CD4-positive, alpha-beta T cell treated with Interleukin-12 subunit alpha and Interleukin-12 subunit beta, for 1 hour (primary cell): ENCODE data around the gene KRTAP10-4.
"Not testable (repeated sequence)": the region's sequence is repeated elsewhere in the genome, so short reads cannot be mapped to it uniquely, and the experiment has no call there.

Experiments
- DNase-seq: peaks from one replicate; pipeline ENCODE4 v3.0.0-alpha.2; 2020

KRTAP10-4 gene

DNA sequence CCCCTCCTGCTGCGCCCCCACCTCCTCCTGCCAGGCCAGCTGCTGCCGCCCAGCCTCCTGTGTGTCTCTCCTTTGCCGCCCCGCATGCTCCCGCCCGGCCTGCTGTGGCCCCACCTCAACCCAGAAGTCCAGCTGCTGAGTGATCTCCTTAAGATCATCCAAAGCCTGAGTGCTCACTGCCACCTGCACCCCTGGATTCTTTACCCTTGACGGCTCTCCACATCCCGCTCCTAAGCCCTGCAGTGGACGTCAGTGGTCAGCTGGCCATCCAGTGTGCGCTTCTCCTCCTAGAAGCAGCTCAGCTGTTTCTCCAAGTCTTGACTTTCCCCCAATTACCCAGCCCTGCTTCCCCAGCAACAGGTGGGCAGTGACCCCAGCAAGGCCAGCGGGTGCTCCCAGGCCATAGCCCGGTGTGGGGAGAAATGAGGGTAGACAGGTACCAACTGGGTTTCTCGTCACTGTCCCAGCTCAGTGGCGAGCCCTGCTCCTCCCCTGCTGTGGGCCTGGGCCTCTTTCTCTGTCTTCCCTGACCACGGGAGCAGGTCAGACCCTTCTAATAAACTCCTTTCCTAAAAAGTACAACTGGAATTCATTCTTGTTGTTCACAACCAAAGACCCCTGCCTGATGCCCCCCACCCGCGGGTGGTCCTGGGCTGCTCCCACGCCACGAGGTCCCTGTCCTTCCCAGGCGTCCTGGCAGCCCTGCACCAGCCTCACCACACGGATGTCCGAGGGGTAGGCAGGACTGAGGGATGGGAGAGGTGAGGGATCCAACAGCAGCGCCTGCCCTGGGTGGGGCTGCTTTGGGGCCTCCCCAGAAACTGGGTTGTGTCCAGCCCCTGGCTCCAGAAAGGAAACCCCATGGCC is 28.3 kb downstream of the KRTAP10-4 start:
- DNase-seq: no peak

DNA sequence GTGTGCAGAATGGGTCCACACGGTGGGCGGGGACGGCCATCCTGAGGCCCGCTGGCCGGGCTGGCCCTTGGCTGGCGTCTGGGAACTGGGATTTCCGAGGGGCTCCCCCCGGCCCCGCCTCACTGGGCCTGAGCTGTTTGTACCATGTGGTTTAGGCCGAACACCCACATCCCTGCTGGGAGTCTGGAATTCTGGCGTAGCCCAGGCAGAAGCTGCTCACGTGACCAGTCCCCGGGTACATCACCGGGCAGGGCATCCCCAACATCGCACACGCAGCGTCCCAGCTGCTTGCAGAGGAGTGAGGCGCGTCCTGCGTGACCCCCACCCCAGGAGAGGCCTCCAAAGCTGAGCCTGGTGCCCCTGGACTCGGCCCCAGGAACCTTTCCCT is 28.9 kb downstream of the KRTAP10-4 start:
- DNase-seq: no peak

DNA sequence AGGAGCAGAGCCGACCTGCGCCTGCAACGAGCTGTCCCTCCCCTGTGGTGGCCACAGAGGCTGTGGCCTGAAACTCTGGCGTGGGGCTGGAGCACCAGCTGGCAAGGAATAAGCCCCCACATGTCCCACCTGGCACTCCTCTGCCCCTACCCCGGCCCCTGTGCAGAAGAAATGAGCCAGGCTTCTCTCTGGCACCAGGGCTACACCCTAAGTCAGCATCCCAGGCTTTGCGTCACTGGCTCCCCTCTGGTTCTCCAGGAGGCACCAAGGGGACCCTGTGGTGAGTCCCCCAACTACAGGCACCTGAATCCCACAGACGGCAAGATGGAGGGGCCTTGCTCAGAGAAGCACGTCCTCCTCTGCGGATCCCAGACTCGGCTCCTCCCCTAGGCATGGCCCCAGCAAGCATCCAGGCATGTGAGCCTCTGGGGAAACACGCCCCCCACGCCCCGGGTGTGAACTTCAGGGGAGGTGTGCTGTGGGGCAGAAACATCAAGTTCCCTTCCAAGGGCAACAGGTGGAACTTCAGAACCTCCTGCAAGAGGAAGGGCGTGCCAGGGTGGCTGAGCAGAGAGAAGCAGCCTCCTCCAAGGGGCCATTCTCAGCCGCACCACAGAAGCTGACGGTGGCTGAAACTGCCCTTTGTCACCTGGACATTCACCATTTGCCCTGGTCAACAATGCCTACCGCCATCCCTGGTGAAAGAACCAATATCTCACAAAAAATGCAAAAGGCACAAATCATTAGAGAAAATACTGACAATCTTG is 29.8 kb downstream of the KRTAP10-4 start:
- DNase-seq: no peak

DNA sequence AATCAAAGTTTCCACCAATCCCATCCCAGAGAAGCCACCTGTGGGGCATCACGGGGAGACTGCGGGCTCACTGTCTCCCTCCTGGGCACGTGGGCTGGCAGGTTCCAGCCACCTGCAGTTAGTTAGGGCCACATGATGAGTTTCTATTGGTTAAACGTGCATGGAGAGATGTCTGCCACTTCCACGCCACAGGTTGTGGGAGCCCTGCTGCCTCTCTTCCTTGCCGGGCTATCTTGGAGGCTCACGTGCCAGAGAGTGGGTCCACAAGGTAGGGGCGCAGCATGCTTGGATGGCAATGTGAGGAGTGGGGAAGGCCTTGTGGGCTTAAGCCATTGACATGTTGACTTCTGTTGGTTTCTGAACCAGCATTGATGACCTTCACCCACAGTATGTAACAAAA is 30.4 kb downstream of the KRTAP10-4 start:
- no peak for DNase-seq

DNA sequence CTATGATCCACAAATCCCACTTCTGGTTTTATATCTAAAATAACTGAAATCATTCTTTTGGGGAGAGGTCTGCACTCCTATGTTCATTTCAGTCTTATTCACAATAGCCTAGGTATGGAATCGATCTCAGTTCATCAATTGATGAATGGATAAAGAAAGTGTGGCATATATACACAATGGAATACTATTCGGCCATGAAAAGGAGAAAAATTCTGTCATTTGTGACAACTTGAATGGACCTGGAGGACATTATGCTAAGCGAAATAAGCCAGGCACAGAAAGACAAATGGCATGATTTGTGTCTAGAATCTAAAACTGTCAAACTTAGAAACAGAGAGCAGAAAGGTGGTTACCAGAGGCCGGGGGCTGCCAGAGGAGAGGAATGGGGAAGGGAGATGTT is 33.0 kb downstream of the KRTAP10-4 start:
- DNase-seq: no peak

DNA sequence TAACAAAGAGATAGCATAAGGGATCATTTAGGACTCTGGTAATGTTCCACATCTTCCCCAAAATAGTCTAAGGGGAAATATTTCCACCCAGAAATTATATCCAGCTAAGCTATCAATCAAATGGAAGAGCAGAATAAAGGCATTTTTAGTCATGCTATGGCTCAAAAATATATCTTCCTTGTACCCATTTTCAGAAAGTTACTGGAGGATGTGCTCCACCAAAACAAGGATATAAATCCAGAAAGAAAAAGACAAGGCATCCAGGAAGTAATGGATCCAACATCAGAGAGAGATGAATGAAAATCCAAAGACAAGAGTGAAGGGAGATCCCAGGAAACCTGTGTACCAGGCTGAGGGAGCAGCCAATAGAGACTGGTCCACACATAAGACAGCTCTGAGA is 35.7 kb downstream of the KRTAP10-4 start:
- DNase-seq: no peak

DNA sequence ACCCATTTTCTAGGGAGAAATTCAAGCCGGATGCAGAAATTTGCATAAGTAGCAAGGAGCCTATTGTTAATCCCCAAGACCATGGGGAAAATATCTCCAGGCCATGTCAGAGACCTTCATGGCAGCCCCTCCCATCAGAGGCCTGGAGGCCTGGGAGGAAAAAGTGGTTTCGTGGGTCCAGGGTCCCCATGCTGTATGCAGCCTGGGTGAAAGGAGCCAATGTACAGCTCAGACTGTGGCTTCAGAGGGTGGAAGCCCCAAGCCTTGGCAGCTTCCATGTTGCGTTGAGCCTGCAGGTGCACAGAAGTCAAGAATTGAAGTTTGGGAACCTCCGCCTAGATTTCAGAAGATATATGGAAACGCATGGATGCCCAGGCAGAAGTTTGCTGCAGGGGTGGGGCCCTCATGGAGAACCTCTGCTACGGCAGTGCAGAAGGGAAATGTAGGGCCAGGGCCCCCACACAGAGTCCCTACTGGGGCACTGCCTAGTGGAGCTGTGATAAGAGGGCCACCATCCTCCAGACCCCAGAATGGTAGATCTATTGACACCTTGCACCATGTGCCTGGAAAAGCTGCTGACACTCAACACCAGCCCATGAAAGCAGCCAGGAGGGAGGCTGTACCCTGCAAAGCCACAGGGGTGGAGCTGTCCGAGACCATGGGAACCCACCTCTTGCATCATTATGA is 36.8 kb downstream of the KRTAP10-4 start:
- not testable (repeated sequence) for DNase-seq

DNA sequence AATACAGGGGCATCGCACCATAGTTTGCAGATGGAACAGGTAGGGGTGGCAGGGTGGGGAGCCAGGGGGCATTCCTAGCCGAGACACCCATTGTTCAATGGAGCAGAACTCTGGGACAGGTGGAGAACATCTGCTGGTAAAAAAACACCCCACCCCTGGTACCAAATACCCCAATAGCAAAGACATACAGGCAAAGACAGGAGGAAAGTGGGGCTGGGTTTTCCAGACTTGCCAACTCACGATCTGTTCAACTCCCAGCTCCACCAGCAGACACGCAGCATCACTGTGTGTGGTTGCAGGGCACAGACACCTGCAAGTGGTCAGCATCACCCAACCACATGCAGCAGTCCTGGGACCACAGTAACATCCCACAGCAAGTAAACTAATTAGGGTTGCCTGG is 38.0 kb downstream of the KRTAP10-4 start:
- DNase-seq: no peak

DNA sequence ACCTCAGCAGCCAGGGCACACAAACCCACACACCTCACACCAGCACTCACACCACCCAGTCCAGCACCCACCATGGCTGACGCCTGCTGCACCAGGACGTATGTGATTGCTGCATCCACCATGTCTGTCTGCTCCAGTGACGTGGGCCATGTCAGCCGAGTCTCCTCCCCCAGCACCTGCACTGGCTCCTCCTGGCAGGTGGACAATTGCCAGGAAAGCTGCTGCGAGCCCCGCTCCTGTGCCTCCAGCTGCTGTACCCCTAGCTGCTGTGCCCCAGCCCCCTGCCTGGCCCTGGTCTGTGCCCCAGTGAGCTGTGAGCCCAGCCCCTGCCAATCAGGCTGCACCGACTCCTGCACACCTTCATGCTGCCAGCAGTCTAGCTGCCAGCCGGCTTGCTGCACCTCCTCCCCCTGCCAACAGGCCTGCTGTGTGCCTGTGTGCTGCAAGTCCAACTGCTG is 38.5 kb downstream of the KRTAP10-4 start, which contains the start of gene KRTAP10-8:
TSS of gene KRTAP10-8 (plus strand) at position 51 of the 458 bp plus-strand sequence. CDS start at position 73, 22 bp downstream.
- DNase-seq: no peak

DNA sequence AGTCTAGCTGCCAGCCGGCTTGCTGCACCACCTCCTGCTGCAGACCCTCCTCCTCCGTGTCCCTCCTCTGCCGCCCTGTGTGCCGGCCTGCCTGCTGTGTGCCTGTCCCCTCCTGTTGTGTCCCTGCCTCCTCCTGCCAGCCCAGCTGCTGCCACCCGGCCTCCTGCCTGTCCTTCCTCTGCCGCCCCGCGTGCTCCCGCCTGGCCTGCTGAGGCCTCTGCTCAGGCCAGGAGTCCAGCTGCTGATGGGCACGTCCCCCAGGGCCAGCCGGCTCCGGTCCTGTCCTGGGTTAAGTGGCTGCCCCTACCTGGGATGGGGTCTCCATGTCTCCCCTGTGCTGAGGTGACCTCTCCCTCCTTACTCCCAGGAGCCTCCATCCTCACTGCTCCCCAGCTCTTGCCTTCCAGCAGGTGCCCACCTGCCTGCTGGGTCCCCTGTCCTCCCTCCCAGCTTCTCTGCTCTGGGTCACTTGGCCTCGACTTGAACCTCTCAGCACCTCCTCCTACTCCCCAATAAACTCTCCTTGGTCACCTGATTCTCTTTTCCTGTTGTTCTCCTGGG is 39.2 kb downstream of the KRTAP10-4 start:
- no peak for DNase-seq

DNA sequence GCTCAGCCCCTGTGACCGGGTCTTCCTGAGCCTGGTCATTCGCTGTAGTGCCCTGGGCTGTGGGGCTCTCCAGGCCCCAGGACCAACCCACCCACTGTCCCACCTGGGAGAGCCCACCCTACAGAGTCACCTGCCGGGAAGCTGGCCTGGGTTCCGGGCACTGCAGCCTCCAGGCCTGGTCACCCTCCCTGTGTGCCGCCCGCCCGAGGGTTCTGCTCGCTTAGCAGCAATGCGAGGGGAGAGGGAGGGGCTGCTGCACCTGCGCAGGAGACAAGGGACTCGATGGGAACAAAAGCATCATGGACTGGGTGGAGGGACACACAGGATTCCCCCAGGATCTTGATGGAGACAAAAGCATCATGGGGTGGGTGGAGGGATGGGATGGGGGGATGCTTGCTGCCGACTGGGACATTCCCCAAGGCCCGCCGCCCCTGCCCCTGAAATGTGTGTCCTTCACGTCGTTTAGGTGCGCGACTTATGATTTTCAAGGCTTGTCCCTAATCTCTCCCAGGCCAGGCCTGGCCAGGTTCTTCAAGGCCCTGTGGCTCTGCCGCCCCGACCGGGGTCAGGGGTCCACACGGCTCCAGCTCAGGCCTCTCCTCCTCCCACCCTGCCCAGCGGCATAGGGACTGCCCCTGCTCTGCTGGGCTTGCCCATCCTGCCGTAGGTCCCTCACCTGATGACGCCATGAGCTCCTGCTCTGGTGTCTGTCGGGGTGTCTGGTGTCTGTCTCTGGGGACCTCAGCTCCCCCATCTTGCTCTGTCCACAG is 40.0 kb downstream of the KRTAP10-4 start:
- no peak for DNase-seq

DNA sequence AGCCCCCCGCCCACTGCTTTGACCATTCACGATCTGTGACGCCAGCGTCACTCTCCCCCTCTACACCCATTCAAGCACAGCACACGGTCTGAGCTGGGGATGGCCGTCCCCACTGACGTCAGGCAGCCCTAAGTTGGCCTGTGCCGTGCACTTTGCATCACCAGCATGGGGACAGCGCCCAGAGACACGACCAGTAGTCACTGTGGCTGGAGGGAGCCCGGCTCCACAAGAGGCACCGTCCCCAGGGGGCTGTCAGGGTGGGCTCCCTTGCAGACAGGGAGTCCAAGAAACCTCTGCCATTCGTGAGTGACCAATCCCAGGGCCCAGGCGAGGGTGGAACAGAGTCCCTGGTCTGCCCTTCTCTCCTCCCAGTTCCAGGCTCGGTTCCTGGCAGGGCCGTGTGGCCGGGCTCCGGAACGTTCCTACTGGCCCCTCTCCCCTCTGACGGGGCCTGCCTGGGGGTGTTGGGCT is 40.7 kb downstream of the KRTAP10-4 start:
- no peak for DNase-seq

DNA sequence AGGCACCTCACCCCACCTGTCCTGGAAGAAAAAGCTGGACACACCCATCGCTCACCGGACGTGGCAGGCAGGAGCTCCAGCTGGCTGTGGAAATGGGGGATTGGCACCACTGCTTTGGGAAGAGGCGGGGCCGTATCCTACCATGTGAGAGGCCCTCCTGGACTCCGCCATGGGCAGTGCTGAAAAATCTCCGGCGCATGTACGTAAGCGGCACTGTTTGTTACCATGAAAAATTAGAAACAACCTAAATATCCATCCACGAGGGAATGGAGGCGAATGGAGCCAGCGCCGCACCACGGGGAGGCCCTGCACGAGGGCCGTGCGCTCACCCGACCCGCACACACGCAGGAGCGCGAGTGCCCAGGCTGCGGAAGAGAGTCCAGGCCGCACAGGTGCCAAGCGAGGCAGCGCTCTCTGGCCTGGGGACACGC is 41.4 kb downstream of the KRTAP10-4 start:
- DNase-seq: no peak

DNA sequence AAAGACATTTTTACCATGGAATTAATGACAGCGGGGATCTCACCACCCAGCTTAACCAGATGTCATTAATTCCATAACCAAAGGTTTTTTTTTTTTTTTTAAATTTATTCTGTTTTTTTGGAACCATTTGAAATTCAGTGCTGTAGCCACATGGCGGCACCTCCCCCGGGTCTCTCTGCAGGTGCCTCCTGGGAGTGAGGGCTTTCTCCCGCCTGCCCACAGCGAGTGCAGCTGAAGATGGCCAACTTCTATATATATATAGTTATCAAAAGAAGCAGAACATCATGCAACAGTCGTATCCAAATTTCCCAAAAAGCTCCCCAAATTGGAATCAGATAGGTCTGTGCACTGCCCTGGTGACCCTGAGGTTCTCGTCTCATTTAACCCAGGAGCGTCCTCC is 41.9 kb downstream of the KRTAP10-4 start:
- no peak for DNase-seq

DNA sequence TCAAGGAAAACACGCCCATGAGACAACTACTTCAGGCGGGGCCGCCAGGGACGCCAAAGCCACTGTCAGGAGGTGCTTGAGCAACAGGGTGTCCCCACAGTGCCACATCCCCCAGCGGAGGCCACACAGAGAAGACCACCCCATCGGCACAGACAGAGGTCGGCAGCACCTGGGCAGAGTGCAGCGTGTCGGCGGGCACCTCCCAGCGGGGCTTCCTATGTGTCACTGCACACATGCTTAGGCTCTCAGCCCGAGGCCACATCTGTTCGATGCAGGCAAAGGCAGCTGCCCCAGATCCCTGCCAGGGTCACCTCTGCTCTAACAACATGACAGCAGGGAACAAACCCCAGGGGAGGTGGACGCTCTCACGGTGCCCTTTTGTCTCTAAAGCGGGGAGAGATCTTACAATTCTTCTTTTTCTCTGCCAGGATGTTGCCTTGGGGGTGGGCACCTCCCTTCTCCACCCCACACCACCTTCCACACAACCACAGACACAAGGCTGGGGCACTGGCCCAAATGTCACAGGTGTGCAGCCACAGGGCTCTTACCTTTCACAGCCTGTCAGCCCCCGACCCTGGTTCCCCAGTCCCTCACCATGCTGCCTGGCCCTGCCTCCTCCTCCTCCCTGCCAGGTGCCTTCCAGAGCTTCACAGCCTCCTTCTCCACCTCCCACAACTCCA is 42.5 kb downstream of the KRTAP10-4 start:
- DNase-seq: no peak

DNA sequence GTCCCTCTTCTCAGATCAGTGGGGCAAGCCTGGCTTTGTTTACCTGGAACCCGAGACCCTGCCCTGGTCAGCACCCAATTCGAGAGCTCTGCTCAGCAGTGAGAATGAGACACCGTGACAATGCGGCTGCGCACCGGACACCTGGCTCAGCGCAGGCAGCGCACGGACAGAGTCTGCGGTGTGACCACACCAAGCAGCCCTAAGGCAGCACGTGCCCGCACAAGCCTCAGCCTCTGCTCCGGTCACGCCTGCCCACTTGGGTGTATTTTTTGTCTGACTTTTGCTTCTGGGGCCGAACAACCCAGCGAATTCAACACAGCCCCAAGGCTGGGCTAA is 43.0 kb downstream of the KRTAP10-4 start:
- no peak for DNase-seq

DNA sequence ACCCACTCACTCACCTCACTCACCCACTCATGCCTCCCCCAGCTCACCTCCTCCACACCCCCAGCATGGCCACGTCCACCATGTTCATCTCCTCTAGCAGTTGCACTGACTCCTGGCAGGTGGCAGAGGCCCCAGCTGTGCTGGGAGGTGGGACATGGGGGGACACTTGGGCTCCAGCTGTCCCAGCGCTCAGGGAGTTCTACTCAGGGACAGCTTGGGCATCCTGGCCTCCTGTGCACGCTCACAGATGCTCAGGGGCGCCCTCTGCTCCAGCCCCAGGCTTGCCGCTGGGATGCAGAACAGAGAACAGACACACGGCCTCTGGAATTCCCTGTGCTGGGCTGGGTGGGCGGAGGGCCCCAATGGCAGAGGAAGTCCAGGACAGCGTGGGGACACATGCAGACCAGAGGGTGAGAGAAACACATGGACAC is 43.6 kb downstream of the KRTAP10-4 start:
- no peak for DNase-seq

DNA sequence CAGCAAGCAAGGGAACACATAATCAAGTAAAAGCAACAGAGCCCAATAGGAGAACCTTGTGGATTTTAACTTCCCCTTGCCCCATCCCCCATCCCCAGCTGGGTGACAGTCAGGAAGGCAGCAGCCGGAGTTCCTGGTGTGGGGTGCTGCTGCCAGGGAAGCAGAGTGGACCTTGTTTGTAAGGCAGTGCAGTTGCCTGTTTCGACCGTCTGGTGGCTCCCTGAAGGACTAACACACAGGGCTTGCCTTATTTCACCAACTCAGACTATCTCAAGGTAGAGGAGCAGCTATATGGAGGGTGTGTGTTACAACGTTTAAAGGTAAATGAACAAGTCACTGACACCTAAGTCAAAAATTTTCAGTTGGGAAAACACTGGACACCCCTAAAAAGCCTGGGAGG is 45.0 kb downstream of the KRTAP10-4 start:
- DNase-seq: peak; percentile 4

DNA sequence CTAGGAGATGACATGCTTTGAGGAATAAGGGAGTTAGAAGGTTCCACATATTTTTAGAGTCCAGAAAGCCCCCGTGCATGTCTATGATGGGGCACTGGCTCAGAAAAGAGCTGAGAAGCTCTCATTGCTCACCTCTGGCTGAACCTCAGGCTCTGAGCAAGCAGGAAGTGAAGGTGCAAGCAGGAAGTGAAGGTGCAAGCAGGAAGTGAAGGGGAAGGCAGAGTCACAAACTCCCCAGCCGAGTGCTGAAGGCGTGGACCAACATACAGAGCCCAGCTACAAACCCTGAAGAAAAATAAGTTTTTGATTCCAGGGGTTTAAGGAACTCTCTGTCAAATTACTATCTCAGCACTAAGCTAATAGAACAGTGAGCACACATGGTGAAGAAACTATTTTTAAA is 45.4 kb downstream of the KRTAP10-4 start:
- peak; percentile 77 for DNase-seq

DNA sequence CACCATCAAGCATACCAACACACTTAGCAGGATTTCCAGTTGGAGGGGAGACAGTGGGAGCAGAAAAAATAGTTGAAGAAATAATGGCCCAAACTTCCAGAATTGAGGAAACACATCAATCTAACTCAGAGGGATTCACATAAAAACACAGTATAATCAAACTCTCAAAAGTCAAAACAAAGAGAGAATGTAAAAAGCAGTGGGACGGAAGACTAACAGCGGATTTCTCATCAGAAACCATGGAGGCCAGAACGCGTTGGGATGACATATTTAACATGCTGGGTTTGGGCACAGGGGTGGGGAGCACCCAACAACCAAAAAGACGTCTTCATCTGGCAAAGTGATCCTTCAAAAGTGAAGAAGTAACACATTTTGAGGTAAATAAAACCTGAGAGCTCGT is 46.4 kb downstream of the KRTAP10-4 start:
- DNase-seq: no peak

DNA sequence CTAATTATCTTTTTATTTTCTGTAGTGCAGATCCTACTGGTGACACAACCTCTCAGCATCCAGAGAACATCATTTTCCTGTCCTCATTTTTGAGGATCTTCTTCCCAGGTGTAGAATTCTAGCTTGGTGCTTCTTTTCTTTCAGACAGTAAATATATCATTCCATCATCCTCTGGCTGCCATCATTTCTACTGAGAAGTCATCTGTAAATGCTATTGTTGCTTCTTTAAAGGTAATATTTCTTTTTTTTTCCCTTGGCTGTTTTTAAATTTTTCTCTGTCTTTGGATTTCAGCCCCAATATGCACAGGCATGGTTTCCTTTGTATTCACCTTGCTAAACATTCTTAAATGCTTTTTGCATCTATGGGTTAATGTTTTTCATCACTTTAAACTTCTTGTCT is 50.0 kb downstream of the KRTAP10-4 start:
- no peak for DNase-seq
